Measurements from ENCODE around the gene NT5DC3.

The NT5DC3 gene

DNA sequence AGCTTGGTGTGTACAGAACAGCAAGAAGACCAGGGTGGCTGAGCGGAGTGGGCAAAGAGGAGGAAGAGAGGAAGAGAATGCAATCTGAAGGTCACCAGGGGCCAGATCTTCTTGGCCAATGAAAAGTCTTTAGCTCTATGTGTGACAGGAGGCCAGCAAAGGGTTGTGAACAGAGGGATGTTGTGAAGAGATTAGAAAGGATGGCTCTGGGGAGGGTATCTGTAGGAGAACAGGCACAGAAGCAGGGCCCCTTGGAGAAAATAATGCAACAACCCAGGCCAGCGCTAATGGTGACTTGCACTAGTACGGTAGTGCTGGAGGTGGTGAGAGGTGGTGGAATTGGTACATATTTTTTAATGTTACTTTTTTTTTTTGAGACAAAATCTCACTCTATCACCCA lies 97.2 kb downstream of the NT5DC3 start:
- TF ChIP-seq RARB (CRISPR knock-in tag; IDR thresholded peaks at IDR 0.05) (no peak), TCF4 (CRISPR knock-in tag; IDR thresholded peaks at IDR 0.05; ENCODE audit: borderline replicate concordance) (no peak), BACH2 (CRISPR knock-in tag; IDR thresholded peaks at IDR 0.05; ENCODE audit: borderline replicate concordance) (no peak), ZNF8 (CRISPR knock-in tag; IDR thresholded peaks at IDR 0.05) (no peak), ZFP30 (CRISPR knock-in tag; IDR thresholded peaks at IDR 0.05) (no peak), ZNF70 (CRISPR knock-in tag; IDR thresholded peaks at IDR 0.05) (no peak), ZFP3 (CRISPR knock-in tag; IDR thresholded peaks at IDR 0.05) (no peak)
- TF ChIP-seq, protein P1, sequence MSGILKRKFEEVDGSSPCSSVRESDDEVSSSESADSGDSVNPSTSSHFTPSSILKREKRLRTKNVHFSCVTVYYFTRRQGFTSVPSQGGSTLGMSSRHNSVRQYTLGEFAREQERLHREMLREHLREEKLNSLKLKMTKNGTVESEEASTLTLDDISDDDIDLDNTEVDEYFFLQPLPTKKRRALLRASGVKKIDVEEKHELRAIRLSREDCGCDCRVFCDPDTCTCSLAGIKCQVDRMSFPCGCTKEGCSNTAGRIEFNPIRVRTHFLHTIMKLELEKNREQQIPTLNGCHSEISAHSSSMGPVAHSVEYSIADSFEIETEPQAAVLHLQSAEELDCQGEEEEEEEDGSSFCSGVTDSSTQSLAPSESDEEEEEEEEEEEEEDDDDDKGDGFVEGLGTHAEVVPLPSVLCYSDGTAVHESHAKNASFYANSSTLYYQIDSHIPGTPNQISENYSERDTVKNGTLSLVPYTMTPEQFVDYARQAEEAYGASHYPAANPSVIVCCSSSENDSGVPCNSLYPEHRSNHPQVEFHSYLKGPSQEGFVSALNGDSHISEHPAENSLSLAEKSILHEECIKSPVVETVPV (CRISPR knock-in tag; IDR thresholded peaks at IDR 0.05) = no peak
- TF ChIP-seq, protein P2, sequence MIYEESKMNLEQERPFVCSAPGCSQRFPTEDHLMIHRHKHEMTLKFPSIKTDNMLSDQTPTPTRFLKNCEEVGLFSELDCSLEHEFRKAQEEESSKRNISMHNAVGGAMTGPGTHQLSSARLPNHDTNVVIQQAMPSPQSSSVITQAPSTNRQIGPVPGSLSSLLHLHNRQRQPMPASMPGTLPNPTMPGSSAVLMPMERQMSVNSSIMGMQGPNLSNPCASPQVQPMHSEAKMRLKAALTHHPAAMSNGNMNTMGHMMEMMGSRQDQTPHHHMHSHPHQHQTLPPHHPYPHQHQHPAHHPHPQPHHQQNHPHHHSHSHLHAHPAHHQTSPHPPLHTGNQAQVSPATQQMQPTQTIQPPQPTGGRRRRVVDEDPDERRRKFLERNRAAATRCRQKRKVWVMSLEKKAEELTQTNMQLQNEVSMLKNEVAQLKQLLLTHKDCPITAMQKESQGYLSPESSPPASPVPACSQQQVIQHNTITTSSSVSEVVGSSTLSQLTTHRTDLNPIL (CRISPR knock-in tag; IDR thresholded peaks at IDR 0.05; ENCODE audit: low read depth) = no peak
- TF ChIP-seq, protein P3, sequence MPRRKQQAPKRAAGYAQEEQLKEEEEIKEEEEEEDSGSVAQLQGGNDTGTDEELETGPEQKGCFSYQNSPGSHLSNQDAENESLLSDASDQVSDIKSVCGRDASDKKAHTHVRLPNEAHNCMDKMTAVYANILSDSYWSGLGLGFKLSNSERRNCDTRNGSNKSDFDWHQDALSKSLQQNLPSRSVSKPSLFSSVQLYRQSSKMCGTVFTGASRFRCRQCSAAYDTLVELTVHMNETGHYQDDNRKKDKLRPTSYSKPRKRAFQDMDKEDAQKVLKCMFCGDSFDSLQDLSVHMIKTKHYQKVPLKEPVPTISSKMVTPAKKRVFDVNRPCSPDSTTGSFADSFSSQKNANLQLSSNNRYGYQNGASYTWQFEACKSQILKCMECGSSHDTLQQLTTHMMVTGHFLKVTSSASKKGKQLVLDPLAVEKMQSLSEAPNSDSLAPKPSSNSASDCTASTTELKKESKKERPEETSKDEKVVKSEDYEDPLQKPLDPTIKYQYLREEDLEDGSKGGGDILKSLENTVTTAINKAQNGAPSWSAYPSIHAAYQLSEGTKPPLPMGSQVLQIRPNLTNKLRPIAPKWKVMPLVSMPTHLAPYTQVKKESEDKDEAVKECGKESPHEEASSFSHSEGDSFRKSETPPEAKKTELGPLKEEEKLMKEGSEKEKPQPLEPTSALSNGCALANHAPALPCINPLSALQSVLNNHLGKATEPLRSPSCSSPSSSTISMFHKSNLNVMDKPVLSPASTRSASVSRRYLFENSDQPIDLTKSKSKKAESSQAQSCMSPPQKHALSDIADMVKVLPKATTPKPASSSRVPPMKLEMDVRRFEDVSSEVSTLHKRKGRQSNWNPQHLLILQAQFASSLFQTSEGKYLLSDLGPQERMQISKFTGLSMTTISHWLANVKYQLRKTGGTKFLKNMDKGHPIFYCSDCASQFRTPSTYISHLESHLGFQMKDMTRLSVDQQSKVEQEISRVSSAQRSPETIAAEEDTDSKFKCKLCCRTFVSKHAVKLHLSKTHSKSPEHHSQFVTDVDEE (CRISPR knock-in tag; IDR thresholded peaks at IDR 0.05) = no peak
- no peak for ATAC-seq

DNA sequence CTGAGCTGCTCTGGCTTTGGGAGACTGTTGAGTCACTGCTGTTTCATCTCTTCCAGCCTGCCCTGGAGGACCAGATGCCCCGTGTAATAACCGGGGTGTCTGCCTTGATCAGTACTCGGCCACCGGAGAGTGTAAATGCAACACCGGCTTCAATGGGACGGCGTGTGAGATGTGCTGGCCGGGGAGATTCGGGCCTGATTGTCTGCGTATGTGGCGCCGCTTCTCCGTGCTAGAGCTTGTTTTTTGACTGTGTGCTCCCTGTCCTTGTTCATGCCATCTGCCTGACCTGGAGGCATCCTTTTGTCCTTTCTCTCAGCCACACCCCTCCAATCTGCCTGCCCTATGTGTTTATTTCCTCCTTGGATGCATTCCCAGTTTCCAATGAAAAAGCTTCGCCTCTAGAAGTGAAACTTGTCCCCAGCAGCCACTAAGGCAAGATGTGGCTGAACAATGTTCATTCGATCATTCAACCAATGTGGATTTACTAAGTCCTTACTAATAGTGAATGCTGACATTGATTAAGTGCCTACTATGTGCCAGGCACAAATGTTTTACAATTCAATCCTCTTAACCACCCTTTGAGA lies 98.6 kb downstream of the NT5DC3 start:
- TF ChIP-seq TCF4 (CRISPR knock-in tag; IDR thresholded peaks at IDR 0.05; ENCODE audit: borderline replicate concordance) (no peak), SNAI2 (CRISPR knock-in tag; IDR thresholded peaks at IDR 0.05) (no peak), ZNF70 (CRISPR knock-in tag; IDR thresholded peaks at IDR 0.05) (no peak), ZFP30 (CRISPR knock-in tag; IDR thresholded peaks at IDR 0.05) (no peak), ZNF8 (CRISPR knock-in tag; IDR thresholded peaks at IDR 0.05) (no peak), TOX (CRISPR knock-in tag; IDR thresholded peaks at IDR 0.05; ENCODE audit: borderline replicate concordance) (no peak), OSR1 (CRISPR knock-in tag; IDR thresholded peaks at IDR 0.05) (no peak), GLIS3 (CRISPR knock-in tag; IDR thresholded peaks at IDR 0.05) (no peak), ZC3H10 (CRISPR knock-in tag; IDR thresholded peaks at IDR 0.05) (no peak)
- TF ChIP-seq, protein P4, sequence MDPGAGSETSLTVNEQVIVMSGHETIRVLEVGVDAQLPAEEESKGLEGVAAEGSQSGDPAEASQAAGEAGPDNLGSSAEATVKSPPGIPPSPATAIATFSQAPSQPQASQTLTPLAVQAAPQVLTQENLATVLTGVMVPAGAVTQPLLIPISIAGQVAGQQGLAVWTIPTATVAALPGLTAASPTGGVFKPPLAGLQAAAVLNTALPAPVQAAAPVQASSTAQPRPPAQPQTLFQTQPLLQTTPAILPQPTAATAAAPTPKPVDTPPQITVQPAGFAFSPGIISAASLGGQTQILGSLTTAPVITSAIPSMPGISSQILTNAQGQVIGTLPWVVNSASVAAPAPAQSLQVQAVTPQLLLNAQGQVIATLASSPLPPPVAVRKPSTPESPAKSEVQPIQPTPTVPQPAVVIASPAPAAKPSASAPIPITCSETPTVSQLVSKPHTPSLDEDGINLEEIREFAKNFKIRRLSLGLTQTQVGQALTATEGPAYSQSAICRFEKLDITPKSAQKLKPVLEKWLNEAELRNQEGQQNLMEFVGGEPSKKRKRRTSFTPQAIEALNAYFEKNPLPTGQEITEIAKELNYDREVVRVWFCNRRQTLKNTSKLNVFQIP (CRISPR knock-in tag; IDR thresholded peaks at IDR 0.05; ENCODE audit: borderline replicate concordance, low read depth) = no peak
- TF ChIP-seq, protein P2 (CRISPR knock-in tag; IDR thresholded peaks at IDR 0.05; ENCODE audit: low read depth) = no peak
- TF ChIP-seq, protein P5, sequence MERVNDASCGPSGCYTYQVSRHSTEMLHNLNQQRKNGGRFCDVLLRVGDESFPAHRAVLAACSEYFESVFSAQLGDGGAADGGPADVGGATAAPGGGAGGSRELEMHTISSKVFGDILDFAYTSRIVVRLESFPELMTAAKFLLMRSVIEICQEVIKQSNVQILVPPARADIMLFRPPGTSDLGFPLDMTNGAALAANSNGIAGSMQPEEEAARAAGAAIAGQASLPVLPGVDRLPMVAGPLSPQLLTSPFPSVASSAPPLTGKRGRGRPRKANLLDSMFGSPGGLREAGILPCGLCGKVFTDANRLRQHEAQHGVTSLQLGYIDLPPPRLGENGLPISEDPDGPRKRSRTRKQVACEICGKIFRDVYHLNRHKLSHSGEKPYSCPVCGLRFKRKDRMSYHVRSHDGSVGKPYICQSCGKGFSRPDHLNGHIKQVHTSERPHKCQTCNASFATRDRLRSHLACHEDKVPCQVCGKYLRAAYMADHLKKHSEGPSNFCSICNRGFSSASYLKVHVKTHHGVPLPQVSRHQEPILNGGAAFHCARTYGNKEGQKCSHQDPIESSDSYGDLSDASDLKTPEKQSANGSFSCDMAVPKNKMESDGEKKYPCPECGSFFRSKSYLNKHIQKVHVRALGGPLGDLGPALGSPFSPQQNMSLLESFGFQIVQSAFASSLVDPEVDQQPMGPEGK (CRISPR knock-in tag; IDR thresholded peaks at IDR 0.05; ENCODE audit: borderline replicate concordance) = no peak
- TF ChIP-seq, protein P3 (CRISPR knock-in tag; IDR thresholded peaks at IDR 0.05) = no peak
- peak; percentile 29 for ATAC-seq

Measured in SK-N-SH treated with all-trans-retinoic acid at 6 μM for 48 hours (cell line).